HG02763 (cell line): ENCODE results near the gene DEDD2.
A peak's percentile ranks its signal among the peaks of the same experiment; 100 is the strongest.

Source experiments
- ATAC-seq: cut with Tn5 transposase; IDR thresholded peaks from one replicate; pipeline ENCODE4 v1.9.1; 2021; ENCODE audit warnings: mild to moderate bottlenecking, moderate library complexity; ENCODE audit not compliant: unreplicated experiment

Gene DEDD2

DNA sequence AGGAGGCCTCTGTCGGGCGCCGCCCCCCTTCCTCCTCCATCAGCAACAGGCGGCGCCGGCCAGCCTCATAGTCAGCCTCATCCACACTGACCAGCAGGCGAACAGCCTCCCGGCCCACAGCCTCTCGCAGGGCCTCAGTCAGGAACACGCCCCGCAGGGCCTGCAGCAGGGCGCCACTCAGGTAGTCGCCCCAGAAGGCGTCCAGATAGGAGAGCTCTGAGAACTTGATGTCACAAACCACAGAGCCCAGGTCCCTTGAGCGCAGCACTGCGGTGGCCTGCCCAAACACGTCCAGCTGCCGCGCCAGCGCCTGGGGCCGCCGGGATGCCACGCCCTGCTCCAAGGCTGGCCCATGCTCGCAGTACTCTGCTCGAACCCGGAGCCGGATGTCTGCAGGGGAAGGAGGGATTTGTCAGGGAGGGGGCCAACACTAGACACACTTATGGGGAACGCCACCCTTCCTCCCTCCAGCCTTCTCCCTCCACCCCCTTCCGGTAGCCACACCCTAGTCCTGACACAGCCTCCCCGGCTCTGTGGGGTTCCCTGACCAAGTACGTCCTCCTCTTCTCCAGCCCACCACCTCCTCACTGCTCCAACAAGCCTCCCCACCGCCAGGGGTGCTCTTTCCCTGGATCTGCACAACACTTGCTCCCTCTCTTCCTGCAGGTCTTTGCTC lies 17.9 kb downstream of the DEDD2 start:
- peak; percentile 39 for ATAC-seq

DNA sequence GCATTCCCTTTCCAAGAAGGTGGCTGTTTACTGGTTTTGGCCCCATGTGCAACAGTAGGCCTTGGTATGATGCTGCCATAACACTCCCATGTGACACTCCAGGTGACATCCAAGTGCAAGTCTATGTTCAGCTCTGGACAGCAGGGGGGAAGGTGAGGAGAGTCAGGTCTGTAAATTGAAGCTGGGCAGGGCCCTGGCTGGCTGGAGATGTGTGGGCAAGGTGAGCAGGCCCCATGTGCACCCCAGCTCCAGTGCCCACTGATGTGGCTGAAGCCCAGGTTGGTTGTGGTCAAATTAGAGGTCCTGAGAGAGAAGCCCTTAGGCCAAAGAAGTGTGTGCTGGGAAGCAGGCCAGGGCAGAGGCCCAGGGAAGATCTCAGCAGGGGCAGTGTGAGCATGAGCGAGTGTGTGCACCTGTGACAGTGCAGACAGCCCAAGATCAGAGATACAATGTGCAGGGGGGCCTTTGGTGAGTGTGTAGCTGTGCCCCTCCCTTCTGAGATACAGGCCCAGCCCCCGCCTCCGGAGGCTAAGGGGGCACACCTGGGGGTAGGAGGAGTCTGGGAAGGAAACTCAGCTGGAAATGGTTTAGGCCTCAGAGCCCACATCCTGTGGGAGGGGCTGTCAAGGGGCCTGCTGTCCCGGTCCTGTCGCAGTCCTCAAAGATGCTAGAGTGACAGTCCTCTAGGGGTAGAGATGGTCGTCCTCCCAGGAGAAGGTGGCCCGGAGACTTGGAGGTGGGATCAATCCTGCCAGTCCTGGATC lies 18.6 kb downstream of the DEDD2 start:
- ATAC-seq: peak; percentile 40

DNA sequence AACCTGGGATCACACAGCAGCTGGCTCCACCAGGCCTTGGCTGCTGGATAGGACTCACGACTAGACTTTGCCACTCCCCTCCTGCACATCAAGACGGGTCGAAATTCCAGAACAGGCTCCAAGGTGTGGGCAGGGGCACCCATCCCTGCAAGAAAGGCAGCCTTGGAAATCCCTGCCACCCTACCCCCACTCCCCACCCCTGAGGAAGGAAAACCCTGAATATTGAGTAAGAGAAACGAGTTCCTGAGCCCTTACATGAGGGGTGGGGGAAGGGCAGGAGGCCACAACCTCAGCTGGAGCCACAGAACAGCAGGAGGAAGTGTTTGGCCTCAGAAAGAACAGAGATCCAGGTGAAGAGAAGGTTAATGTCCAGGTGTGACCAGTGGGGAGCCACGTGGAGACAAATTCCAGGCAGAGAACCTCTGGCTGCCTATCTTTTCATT lies 20.1 kb downstream of the DEDD2 start:
- no peak for ATAC-seq

DNA sequence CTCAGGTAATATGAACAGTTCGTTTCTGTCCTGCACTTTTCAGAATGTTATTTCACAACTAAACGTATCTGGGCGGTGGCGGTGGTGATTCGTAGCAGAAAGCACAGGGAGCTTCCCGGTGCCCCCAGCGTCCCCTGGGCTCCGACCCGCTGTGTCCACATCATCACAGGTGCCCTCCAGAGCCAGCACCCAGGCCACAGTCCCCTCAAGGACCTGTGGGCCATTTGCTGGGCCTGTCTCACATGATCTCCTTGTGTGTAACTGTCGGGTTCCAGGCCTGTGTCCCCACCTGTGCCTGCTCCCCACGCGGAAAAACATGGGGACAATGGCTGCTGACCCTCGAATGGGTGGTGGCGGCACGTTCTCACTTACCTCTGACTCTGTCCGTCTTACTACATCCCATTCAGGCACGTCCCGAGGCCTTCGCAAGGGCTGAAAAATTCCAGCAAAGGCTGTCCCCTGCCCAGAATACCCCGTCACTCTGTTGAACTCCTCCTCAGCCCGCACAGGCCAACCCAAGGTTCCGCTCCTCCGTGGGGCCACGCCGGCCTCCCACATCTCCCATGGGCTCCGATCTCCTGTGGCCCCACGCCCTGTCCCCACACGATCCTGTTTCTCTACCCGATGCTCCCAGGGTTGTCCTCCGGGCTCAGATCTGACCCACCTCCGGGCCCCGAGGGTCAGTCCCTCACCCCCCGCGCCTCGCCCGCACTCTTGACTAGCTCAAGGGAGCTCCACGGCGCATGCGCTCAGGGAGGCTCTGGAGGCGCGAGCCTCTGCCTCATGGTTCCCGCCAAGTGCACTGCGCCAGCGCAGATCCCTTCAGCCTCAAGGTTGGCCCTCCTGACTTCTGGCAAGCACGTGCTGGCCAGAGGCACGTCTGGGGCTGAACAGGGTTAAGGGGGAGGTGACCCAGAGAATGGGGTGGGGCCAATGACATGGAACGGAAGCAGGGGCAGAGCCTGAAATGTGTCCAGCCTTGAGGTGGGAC lies 21.2 kb downstream of the DEDD2 start:
- ATAC-seq: no peak

DNA sequence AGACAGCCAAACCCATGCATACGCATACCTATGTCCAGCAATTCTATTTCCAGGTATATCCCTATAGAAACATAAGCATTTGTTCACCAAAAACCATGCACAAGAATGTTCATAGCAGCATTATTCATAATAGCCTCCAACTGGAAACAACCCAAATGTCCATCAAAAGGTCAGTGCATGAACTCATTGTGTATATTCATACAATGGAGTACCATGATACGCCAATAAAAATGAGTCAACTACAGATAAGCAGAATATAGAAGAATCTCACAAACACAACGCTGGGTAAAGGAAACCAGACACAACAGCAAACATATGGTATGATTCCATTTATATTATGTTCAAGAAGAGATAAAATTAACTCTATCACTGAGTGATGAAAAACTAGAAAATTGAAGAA lies 23.8 kb downstream of the DEDD2 start:
- no peak for ATAC-seq

DNA sequence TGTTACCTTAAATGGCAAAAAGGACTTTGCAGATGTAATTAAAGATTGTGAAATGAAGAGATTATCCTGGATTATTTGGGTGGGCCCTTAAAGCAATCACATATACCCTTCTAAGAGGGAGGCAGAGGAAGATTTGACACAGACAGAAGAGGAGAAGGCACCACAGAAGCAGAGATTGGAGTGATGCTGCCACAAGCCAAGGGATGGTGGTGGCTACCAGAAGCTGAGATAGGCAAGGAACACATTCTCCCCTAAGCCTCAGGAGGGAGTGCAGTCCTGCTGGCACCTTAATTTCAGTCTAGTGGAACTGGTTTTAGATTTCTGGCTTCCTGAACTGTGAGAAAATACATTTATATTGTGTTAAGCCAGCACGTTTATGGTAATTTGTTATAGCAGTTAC lies 24.2 kb downstream of the DEDD2 start:
- ATAC-seq: no peak

DNA sequence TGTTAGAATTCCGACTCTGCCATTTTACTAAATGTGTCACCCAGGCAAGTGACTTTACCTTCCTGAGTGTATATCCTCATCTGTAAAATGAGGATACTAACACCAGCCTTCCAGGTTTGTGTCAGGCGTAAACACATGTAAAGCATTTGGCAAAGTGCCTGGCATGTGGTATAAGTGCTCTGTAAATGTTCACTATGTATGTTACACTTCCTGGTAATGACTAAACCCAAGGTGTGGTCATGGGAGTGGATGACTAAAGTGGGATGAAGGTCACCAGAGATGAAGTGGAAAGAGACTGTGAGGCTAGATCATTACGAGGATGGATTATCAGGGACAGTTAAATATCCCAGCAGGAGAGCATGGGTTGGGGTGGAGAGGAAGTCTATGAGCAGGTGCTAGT lies 25.6 kb downstream of the DEDD2 start:
- ATAC-seq: no peak

DNA sequence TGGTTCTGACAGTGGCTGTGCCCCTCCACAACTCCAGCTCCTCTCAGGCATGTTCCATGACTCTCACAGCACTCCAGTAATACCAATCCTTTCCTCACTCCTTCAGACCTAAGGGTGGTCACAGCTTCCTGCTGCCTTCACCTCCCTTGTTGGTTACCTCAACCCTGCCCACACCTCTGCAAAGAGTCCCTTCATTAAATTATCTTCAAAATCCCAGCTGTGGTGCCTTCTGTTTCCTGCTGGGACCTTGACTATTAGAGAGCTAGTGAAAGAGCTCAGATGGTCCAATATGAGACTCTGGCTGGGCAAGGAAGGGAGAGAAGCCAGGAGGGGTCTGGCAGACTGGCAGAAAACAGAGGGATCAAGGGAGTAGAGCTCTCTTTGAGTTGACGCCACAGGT lies 26.1 kb downstream of the DEDD2 start:
- no peak for ATAC-seq

DNA sequence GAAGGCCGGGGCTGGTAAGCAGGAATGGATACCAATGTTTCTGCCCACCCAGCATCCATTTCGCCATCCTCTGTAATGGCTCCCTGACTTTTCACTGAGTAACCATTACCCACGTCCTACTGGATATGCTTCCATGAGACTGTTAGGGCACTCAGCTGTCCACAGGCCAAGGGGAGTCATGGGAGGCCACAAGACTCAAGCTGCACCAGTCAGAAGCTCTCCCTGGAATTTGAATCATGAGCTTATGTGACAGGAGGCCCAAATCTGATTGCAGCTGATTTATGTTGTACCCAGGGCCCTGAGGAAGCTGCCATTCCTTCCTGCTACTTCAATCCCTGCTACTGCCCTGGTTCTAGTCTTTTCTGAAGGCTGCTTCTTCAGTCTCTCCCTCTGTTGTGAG lies 28.3 kb downstream of the DEDD2 start:
- no peak for ATAC-seq

DNA sequence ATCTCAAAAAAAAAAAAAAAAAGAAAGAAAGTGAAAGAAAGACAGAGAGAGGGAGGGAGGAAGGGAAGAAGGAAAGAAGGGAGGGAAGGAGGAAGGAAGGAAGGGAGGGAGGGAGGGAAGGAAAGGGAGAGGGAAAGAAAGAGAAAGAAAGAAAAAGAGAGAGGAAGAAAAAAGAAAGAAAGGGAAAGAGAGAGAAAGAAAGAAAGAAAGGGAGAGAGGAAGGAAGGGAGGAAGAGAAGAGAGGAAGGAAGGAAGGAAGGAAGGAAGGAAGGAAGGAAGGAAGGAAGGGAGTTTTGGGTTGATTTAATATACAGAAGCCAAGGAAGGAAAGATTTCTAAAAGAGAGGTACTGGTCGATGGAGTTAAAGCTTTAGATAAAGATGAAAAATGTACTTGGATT lies 28.8 kb downstream of the DEDD2 start:
- ATAC-seq: no peak

DNA sequence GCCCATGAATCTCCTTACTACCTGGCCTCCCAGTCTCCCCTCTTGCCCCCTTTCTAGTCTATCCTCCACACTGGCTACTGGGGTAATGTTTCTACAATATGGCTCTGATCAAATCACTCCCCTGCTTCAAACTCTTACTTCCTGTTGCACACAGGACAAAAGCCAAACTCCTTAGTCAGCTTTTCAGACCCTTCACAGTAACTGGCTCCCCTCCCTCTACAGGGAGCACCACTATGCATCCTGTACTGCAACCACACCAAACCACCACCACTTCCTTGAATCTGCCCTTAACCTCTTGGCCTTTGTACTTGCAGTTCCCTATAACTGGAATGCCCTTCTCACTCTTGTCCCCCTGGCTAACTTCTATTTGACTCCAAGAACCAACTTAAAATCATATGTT lies 32.2 kb downstream of the DEDD2 start:
- ATAC-seq: no peak

DNA sequence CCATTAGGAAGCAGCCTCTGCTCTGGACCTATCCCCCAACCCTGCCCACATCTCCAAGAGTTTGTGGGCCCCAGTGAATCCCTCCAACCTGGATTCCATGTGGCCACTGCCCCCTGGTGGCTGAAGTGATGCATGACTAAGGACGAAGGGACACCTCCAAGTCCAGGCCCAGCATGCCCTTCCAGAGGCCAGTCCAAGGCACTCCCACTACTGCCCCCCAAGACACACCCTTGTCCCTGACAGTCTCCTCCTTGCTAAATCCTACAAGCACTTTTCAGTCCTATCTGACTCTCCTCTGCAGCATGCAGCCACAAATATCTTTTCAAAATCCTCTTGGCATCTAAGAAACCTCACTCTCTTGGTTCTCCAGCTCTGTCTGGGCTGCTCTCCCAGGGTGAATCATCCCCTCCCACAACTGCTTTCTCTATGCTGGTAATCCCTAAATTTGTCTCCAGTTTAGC lies 33.0 kb downstream of the DEDD2 start:
- ATAC-seq: no peak

DNA sequence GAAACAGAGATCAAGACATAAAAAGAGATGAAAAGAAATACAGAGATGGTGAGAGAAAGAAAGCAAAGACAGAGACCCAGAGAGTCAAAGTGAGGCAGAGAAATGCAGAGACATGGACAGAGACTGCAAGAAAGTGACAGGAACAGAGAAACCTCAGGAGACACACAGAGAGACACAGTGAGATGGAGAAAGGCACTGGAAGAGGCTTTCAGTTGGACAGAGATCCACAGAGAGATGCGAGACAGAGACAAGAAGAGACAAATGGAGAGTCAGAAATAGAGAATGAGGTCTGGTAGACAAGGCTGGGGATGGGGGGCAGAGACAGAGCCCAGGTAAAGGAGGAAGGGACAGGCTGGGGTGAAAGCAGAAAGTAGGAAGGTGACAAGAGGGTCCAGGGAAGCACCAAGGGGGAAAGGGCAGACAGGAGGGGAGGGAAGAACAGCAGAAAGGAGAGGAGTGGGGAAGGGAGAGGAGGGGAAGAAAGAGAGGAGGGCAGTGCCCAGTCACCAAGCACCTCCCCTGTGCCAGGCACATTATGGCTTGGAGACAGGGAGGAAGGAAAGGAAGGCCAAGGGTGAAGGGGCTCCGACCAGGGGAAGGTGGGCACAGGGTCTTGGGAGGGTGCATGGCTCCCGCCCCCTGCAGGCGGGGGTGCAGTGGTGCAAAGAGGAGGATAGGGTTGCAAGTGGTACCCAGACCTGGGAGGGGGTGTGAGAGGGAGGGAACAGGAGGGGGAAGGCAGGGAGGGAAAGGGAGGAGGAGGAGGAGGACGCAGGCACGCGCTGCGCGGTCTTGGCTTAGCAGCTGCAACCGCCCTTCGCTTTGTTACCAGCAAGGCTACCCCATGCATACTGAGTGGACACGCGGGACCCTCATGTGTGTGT lies 38.4 kb downstream of the DEDD2 start:
- no peak for ATAC-seq

DNA sequence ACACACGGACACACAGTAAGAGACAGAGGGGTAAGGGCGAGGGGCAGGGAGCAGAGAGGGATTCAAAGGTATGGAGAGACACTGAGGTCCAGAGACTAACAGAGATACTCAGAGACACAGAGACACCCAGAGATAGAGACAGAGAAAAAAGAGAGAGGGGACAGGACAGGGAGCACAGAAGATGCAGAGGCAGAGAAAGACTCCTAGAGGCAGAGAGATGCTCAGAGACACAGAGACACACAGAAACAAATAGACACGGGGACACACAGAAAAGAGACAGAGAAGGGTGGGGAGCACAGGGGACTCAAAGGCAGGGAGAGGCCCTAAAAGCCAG lies 39.8 kb downstream of the DEDD2 start:
- no peak for ATAC-seq

DNA sequence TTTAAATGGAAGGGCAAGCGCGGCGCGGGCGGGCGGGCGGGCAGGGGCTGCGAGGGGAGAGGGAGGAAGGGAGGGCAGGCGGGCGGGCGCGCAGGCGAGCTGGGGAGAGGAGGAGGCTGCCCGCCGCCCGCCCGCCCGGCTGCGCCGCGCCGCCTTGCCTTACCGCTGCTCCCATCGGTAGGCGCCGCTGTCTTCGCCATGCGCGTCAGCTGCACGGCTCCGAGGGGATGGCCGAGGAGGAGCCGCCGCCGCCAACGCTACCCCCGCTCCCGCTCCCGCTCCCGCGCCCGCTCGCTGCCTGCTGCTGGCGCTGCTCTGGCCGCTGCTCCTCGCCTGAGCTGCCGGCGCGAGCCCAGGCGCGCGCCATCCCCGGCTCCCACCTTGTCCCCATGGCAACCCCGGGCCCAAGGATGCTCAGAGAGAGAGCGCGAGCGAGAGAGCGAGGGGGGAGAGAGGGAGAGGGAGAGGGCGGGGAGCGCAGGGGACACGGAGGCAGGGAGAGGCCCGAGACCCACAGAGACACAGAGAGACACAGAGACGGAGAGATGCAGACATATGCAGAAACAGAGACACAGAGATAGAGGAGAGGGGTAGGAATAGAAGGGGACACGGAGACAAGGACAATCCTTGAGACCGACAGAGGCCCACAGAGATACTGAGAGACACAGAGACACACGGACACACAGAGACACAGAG lies 40.3 kb downstream of the DEDD2 start:
- no peak for ATAC-seq

DNA sequence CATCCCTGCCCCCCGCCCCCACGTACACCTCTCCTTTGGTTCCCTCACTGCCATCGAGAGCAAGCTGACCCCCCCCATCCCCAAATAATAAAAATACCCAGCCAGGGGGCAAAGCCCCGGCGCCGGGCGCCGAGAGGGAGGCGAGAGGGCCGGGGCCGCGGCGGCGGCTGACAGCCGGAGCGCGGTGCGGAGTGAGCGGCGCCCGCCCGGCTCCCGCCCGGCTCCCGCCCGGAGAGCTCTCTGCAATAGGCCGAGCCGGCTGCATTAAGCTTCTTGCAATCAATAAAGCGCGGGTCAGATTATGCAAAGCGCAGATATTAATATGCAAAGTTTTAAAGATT lies 40.9 kb downstream of the DEDD2 start:
- no peak for ATAC-seq

DNA sequence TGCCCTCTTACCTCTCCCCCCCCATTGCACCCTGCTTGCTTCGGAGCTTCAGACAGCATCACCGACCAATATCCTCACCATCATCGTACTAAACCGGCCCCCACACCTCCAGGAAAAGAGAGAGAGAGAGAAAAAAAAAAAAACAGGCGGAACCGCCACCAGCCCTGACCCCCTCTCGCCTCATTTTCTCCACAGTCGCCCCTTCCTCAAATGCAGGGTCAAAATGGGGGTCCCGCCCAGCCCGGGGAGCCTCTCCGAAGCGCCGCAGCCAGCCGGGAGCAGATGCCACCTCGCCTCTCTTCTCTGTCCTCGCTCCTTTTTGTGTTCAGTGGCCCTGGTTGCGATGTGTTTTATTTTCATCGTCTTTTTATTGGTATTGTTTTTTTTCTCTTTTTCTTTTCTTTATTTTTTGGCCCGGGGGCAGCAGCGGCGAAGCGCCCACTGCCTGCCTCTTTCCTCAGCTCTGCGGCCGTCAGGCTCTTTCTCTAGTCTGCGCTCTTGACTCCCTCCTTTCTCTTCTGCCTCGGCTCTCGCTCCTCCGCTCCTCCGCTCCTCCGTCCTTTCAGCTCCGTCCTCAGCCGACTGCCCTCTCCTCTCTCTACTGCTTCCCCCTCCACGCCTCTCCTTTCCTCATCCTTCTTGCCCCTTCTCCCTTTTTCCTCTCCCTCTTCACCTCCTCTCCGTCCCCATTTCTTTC lies 41.4 kb downstream of the DEDD2 start:
- no peak for ATAC-seq

DNA sequence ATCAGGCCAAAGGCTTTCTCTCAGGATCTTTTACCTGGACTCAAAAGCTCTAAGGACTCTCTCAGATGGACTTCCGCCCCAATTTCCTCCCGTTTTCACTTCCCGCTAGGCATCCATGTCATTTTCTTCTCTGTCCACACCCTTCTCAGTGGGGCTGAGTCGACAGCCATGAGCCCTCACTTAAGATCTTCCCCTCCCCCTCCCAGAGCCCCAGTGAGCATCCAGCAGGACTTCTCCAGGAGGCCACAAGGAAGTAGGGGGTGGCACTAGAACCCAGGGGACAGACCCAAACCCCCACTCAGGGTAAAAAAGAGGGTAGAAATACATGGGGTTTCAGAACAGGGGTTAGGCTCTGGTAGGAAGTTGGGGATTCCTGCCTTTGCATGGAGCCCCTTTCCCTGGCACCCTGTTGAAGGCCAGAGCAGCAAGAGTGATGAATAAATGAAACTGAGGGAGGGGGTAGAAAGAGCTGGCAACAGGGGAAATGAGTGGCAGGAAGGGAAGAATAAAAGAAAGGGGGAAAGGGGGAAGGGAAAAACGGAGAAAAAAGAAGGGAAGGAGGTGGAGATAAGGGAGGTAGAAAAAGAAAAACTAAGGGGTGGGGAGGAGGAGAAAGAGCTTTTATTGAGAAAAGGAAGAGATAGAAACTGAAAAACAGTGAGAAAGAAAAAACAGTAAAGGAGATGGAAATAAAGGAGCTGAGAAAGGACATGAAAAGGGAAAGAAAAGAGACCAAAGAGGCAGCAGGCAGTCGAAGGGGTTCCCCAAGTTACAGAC lies 42.3 kb downstream of the DEDD2 start:
- no peak for ATAC-seq

DNA sequence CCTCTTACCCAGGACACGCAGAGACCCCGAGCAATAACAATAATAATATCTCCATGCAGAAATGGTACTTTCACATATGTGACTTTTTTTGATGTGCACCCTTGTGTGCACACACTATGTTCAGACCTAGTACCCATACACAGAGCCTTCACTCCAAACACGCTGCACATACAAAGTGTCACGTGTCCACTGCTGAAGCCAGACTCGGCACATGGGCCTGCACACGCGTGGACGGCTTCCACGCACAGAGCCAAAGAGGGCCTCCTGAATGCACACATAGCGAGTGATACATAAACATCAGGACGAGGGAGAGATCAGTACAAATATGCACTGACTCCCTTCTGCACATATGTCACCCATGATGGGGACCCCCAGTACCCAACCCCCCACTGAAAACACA lies 43.3 kb downstream of the DEDD2 start:
- no peak for ATAC-seq
